ENCODE results near the gene GRIA4.

DNA sequence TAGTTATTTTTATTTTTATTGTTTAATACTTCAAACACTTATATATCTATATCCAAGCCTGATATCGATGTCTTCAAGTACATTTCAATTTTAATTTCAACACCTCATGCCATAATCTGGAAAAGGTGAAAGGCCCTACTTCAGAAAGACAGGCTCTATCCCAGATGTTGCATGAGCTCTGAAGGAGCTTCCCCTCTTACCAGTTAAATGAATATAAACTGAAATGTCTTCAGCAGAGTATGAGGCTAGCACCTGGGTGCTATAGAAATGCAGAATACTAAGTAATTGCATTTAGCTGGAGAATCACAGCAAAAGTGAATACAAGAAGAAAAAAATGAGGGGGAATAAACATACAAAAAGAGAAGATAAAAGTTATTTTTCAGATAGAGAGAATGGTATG lies 11.5 kb upstream of the GRIA4 start:
- TF ChIP-seq POLR2A (IDR thresholded peaks at IDR 0.05; ENCODE audit: low read depth, low read length) (no peak), POLR2AphosphoS5 (IDR thresholded peaks at IDR 0.05; ENCODE audit: low read depth, low read length) (no peak), TAF1 (IDR thresholded peaks at IDR 0.05; ENCODE audit: low read depth, low read length) (no peak), SPI1 (IDR thresholded peaks at IDR 0.05; ENCODE audit: low read depth, low read length) (no peak)
